Mesenchymal stem cell (in vitro differentiated cells and primary cell): Measurements from ENCODE around the gene INPP5B.
"Not testable (repeated sequence)": the region's sequence is repeated elsewhere in the genome, so short reads cannot be mapped to it uniquely, and the experiment has no call there.

Experiments used
- DNase-seq: peaks from one replicate; pipeline ENCODE4 v3.0.0-alpha.2; 2013
- H2AFZ ChIP-seq: one replicate; pipeline ENCODE4 v1.6.1; 2013; ENCODE audit warnings: low read depth, mild to moderate bottlenecking, control low read depth, inconsistent platforms, low read length, moderate library complexity
- H2AK5ac ChIP-seq: 2 replicates; pipeline ENCODE4 v1.6.1; 2013; ENCODE audit warnings: low read length, moderate library complexity, mild to moderate bottlenecking, inconsistent platforms; ENCODE audit not compliant: severe bottlenecking
- H2BK120ac ChIP-seq: one replicate; pipeline ENCODE4 v1.6.1; 2013; ENCODE audit warnings: low read depth, mild to moderate bottlenecking, inconsistent platforms, low read length, moderate library complexity
- H2BK12ac ChIP-seq, 2 experiments: one replicate each; pipeline ENCODE4 v1.6.1; 2013; ENCODE audit warnings: inconsistent platforms in 2 of 2, low read length in 2 of 2, mild to moderate bottlenecking in 2 of 2, moderate library complexity in 2 of 2, control low read depth in 1 of 2
- H2BK15ac ChIP-seq: one replicate; pipeline ENCODE4 v1.6.1; 2013; ENCODE audit warnings: mild to moderate bottlenecking, low read depth, inconsistent platforms; ENCODE audit not compliant: poor library complexity, severe bottlenecking
- H2BK5ac ChIP-seq: 2 replicates; pipeline ENCODE4 v1.6.1; 2013; ENCODE audit warnings: low read depth, mild to moderate bottlenecking, low read length, control low read depth, inconsistent platforms; ENCODE audit not compliant: poor library complexity, severe bottlenecking
- H3K14ac ChIP-seq, 2 experiments: one replicate each; pipeline ENCODE4 v1.6.1; 2013; ENCODE audit warnings: inconsistent platforms in 2 of 2, low read length in 2 of 2, control low read depth in 1 of 2, mild to moderate bottlenecking in 1 of 2, moderate library complexity in 1 of 2
- H3K18ac ChIP-seq, 2 experiments: one replicate each; pipeline ENCODE4 v1.6.1; 2013; ENCODE audit warnings: inconsistent platforms in 2 of 2, low read length in 2 of 2, control low read depth in 1 of 2, low read depth in 1 of 2, mild to moderate bottlenecking in 1 of 2
- H3K23ac ChIP-seq, 2 experiments: one replicate each; pipeline ENCODE4 v1.6.1; 2013; ENCODE audit warnings: inconsistent platforms in 2 of 2, low read length in 2 of 2, mild to moderate bottlenecking in 2 of 2, moderate library complexity in 2 of 2, control low read depth in 1 of 2
- H3K27ac ChIP-seq: 2 replicates; pipeline ENCODE4 v1.5.1; 2013; ENCODE audit warnings: mild to moderate bottlenecking, moderate library complexity, low read length, control low read depth, inconsistent platforms; ENCODE audit not compliant: poor library complexity, severe bottlenecking
- H3K27me3 ChIP-seq, 2 experiments: 2 replicates each; pipeline versions ENCODE4 v1.6.1 to v1.7.0; 2013; ENCODE audit warnings: low read length in 2 of 2, mild to moderate bottlenecking in 2 of 2, moderate library complexity in 2 of 2, control low read depth in 1 of 2, inconsistent platforms in 1 of 2; ENCODE audit not compliant: control insufficient read depth in 1 of 2, insufficient read depth in 1 of 2
- H3K36me3 ChIP-seq, 2 experiments: 2 replicates each; pipeline versions ENCODE4 v1.6.1 to v1.7.0; 2013; ENCODE audit warnings: low read length in 2 of 2, control low read depth in 1 of 2, inconsistent platforms in 1 of 2, low read depth in 1 of 2, mild to moderate bottlenecking in 1 of 2; ENCODE audit not compliant: insufficient read depth in 2 of 2, control insufficient read depth in 1 of 2
- H3K4ac ChIP-seq, 2 experiments: one replicate each; pipeline ENCODE4 v1.6.1; 2013; ENCODE audit warnings: inconsistent platforms in 2 of 2, low read length in 2 of 2, mild to moderate bottlenecking in 2 of 2, moderate library complexity in 2 of 2, control low read depth in 1 of 2, low read depth in 1 of 2
- H3K4me1 ChIP-seq: 2 replicates; pipeline ENCODE4 v1.6.1; 2013; ENCODE audit warnings: low read depth, low read length, control low read depth; ENCODE audit not compliant: control insufficient read depth, insufficient read depth
- H3K4me2 ChIP-seq: 2 replicates; pipeline ENCODE4 v1.6.1; 2013; ENCODE audit warnings: low read length, mild to moderate bottlenecking, inconsistent platforms; ENCODE audit not compliant: poor library complexity, severe bottlenecking
- H3K4me3 ChIP-seq, 2 experiments: 2 replicates each; pipeline versions ENCODE4 v1.5.1 to v1.7.0; 2013; ENCODE audit warnings: low read length in 2 of 2, mild to moderate bottlenecking in 2 of 2, control low read depth in 1 of 2, low read depth in 1 of 2; ENCODE audit not compliant: insufficient read depth in 1 of 2
- H3K79me1 ChIP-seq: replicated peaks from 2 replicates; pipeline ENCODE4 v1.6.1; 2013; ENCODE audit warnings: mild to moderate bottlenecking, control low read depth, low read length, inconsistent platforms; ENCODE audit not compliant: poor library complexity, severe bottlenecking
- H3K9ac ChIP-seq: 2 replicates; pipeline ENCODE4 v1.7.0; 2013; ENCODE audit warnings: mild to moderate bottlenecking, low read length, moderate library complexity
- H3K9me3 ChIP-seq: 2 replicates; pipeline ENCODE4 v1.7.0; 2013; ENCODE audit warnings: mild to moderate bottlenecking, low read length; ENCODE audit not compliant: control insufficient read depth
- H4K8ac ChIP-seq: one replicate; pipeline ENCODE4 v1.6.1; 2013; ENCODE audit warnings: inconsistent platforms, mild to moderate bottlenecking, low read length, moderate library complexity
- H4K91ac ChIP-seq: one replicate; pipeline ENCODE4 v1.6.1; 2013; ENCODE audit warnings: mild to moderate bottlenecking, low read length, inconsistent platforms
- WGBS: methylation state at CpG from one replicate; pipeline ENCODE4 v1.1.7; 2013; ENCODE audit warnings: mixed read lengths; 5-methylcytosine and 5-hydroxymethylcytosine counted together

INPP5B gene

GRCh38 chr1:37975083-37975482, 28.2 kb upstream of the INPP5B start:
- not testable (repeated sequence) for H4K91ac ChIP-seq, H3K4me2 ChIP-seq, H2BK15ac ChIP-seq, H3K9me3 ChIP-seq, H2AK5ac ChIP-seq, H2BK120ac ChIP-seq, H3K9ac ChIP-seq, H3K27ac ChIP-seq, H3K18ac ChIP-seq, H3K4me1 ChIP-seq, H2BK12ac ChIP-seq, H3K23ac ChIP-seq, H3K27me3 ChIP-seq, H3K4ac ChIP-seq, H3K4me3 ChIP-seq, H3K79me1 ChIP-seq, H2BK5ac ChIP-seq, H4K8ac ChIP-seq, H2AFZ ChIP-seq, H3K14ac ChIP-seq
- H3K36me3 ChIP-seq: peaks cover 40 to 60% of the 10 kb centered on the region in 2 experiments
- 70% methylated on average over 6 of the region's 6 CpGs for WGBS
- peak; percentile 61 for DNase-seq

DNA sequence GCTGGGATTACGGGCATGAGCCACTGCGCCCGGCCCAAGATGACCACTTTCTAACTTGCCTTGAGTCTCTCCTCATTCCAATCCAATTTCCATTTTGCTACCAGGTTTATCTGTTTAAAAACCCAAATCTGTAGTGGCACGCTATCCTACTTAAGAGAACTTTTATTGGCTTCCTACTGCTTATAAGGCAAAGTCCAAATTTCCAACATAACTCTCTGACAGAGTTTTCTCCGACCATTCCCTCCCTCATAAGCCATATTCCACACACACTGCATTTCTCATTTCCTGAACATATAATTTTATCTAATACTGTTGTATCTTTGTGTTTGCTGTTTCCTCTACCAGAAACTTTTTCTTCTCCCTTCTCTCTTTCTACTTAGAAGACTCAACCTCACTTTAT, 27.7 kb upstream of the INPP5B start:
- Histone ChIP-seq H2BK15ac (no peak overlapping the region), H3K4me3 (no peak overlapping the region), H4K8ac (no peak overlapping the region), H4K91ac (no peak overlapping the region), H2AK5ac (no peak overlapping the region), H3K27me3 (no peaks in the 10 kb centered on the region), H3K4me1 (no peaks in the 10 kb centered on the region), H3K4ac (no peak overlapping the region), H2BK12ac (no peak overlapping the region), H3K14ac (no peak overlapping the region), H3K79me1 (peaks cover 12% of the 10 kb centered on the region), H3K18ac (no peak overlapping the region), H2AFZ (no peak overlapping the region), H3K9ac (no peak overlapping the region), H2BK120ac (no peak overlapping the region), H3K27ac (no peak overlapping the region), H3K36me3 (peaks cover 39 to 60% of the 10 kb centered on the region in 2 experiments), H3K4me2 (no peak overlapping the region), H2BK5ac (no peak overlapping the region), H3K23ac (no peak overlapping the region), H3K9me3 (no peaks in the 10 kb centered on the region)
- no peak for DNase-seq
- over 99% methylated on average over 5 of the region's 5 CpGs for WGBS

DNA sequence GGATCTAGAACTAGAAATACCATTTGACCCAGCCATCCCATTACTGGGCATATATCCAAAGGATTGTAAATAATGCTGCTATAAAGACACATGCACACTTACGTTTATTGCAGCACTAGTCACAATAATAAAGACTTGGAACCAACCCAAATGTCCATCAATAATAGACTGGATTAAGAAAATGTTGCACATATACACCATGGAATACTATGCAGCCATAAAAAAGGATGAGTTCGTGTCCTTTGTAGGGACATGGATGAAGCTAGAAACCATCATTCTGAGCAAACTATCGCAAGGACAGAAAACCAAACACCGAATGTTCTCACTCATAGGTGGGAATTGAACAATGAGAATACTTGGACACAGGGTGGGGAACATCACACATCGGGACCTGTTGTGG, 26.8 kb upstream of the INPP5B start:
- H2BK15ac ChIP-seq, H3K9ac ChIP-seq, H3K9me3 ChIP-seq, H2BK12ac ChIP-seq, H2BK5ac ChIP-seq, H2AK5ac ChIP-seq, DNase-seq, H3K4me2 ChIP-seq, H3K18ac ChIP-seq, H3K4ac ChIP-seq, H3K79me1 ChIP-seq, H3K14ac ChIP-seq, H3K4me1 ChIP-seq, H3K23ac ChIP-seq, H3K4me3 ChIP-seq, H3K27me3 ChIP-seq, H2AFZ ChIP-seq, H2BK120ac ChIP-seq, H4K91ac ChIP-seq, H4K8ac ChIP-seq, H3K27ac ChIP-seq: not testable (repeated sequence)
- WGBS: 98% methylated on average over 4 of the region's 5 CpGs
- H3K36me3 ChIP-seq: peaks cover 38 to 60% of the 10 kb centered on the region in 2 experiments

DNA sequence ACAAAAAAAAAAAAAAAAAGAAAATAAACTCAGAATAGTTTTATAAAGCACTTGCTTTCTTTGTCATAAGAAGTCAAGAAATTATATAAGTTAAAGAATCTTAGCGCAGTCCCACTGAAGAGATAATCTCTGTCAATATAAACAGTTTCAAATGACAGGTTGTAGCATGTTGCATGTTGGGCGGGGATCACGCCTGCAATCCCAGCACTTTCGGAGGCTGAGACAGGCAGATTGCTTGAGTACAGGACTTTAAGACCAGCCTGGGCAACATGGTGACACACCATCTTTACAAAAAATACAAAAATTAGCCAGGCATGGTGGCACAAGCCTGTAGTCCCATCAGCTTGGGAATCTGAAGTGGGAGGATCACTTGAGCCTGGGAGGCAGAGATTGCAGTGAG, 18.4 kb upstream of the INPP5B start:
- Histone ChIP-seq H2AFZ (no peak overlapping the region), H2BK120ac (no peak overlapping the region)

More for the DNA sequence above, 18.4 kb upstream of the INPP5B start:
- no peak overlapping the region for H3K4me2 ChIP-seq
- no peak overlapping the region for H4K8ac ChIP-seq
- H3K36me3 ChIP-seq: peaks cover 49 to 64% of the 10 kb centered on the region in 2 experiments
- no peak overlapping the region for H2BK5ac ChIP-seq
- no peak overlapping the region for H3K9ac ChIP-seq
- no peaks in the 10 kb centered on the region for H3K27me3 ChIP-seq
- no peak overlapping the region for H3K27ac ChIP-seq
- H3K4ac ChIP-seq: no peak overlapping the region
- 100% methylated on average over 4 of the region's 4 CpGs for WGBS
- H4K91ac ChIP-seq: no peak overlapping the region
- DNase-seq: no peak
- no peak overlapping the region for H2BK12ac ChIP-seq
- no peak overlapping the region for H3K4me3 ChIP-seq
- H2BK15ac ChIP-seq: no peak overlapping the region
- no peak overlapping the region for H3K23ac ChIP-seq
- no peak overlapping the region for H3K14ac ChIP-seq
- no peaks in the 10 kb centered on the region for H3K9me3 ChIP-seq
- H3K18ac ChIP-seq: no peak overlapping the region
- H3K4me1 ChIP-seq: no peaks in the 10 kb centered on the region
- H2AK5ac ChIP-seq: no peak overlapping the region
- peaks cover 9% of the 10 kb centered on the region for H3K79me1 ChIP-seq
